SU-DHL-6 (cell line): ENCODE measurements around the gene COL25A1.

Experiments used
- H2AFZ ChIP-seq: fragments of 200-600 bp; sonication (generic); 2 replicates; pipeline ENCODE4 v1.6.1; 2014; ENCODE audit warnings: low read depth, mild to moderate bottlenecking, moderate library complexity, mixed read lengths, antibody characterized with exemption, low read length; ENCODE audit not compliant: severe bottlenecking
- H3F3A ChIP-seq: fragments of 200-600 bp; shearing (Covaris generic); 2 replicates; pipeline ENCODE4 v1.6.0; 2016; ENCODE audit warnings: antibody characterized with exemption, mild to moderate bottlenecking; ENCODE audit not compliant: insufficient read depth
- H3K27ac ChIP-seq: fragments of 200-600 bp; sonication (generic); 2 replicates; pipeline ENCODE4 v1.5.1; 2016; ENCODE audit warnings: low read depth, mild to moderate bottlenecking, low read length, moderate library complexity, mixed read lengths
- H3K27me3 ChIP-seq: fragments of 200-600 bp; sonication (generic), shearing (Covaris generic); 2 replicates; pipeline ENCODE4 v1.6.0; 2014; ENCODE audit warnings: mild to moderate bottlenecking, low read length
- H3K36me3 ChIP-seq: fragments of 200-600 bp; sonication (generic); 2 replicates; pipeline ENCODE4 v1.6.1; 2014; ENCODE audit warnings: mild to moderate bottlenecking, low read length, mixed read lengths
- H3K4me2 ChIP-seq: fragments of 300-600, 200-600 bp; shearing (Covaris generic), sonication (generic); 2 replicates; pipeline ENCODE4 v1.6.0; 2014; ENCODE audit warnings: low read length, low read depth, mild to moderate bottlenecking; ENCODE audit not compliant: poor library complexity, severe bottlenecking
- H3K4me3 ChIP-seq: fragments of 200-600 bp; sonication (generic); 2 replicates; pipeline ENCODE4 v1.5.1; 2014; ENCODE audit warnings: antibody characterized with exemption, low read length, mild to moderate bottlenecking, mixed read lengths; ENCODE audit not compliant: insufficient read depth, poor library complexity, severe bottlenecking
- H3K79me2 ChIP-seq: fragments of 200-600 bp; sonication (generic); 2 replicates; pipeline ENCODE4 v1.6.1; 2014; ENCODE audit warnings: mild to moderate bottlenecking, low read length, moderate library complexity; ENCODE audit not compliant: insufficient read depth
- H3K9ac ChIP-seq: fragments of 200-600 bp; sonication (generic); 2 replicates; pipeline ENCODE4 v1.7.0; 2014; ENCODE audit warnings: mild to moderate bottlenecking, low read length
- H3K9me2 ChIP-seq: fragments of 200-600 bp; sonication (generic); replicated peaks from 2 replicates; pipeline ENCODE4 v1.6.1; 2014; ENCODE audit warnings: low read length; ENCODE audit not compliant: insufficient read depth
- H3K9me3 ChIP-seq: fragments of 200-600 bp; sonication (generic); 2 replicates; pipeline ENCODE4 v1.6.1; 2014; ENCODE audit warnings: low read length, mixed read lengths; ENCODE audit not compliant: insufficient read depth
- H4K20me1 ChIP-seq: fragments of 200-600 bp; sonication (generic); 2 replicates; pipeline ENCODE4 v1.6.1; 2014; ENCODE audit warnings: low read depth, mild to moderate bottlenecking, antibody characterized with exemption, low read length, moderate library complexity, mixed read lengths
- CTCF ChIP-seq: fragments of 200-600 bp; sonication (generic); IDR thresholded peaks from one replicate; pipeline ENCODE4 v1.5.1; 2017; ENCODE audit warnings: antibody characterized with exemption, mild to moderate bottlenecking, low read length, moderate library complexity; ENCODE audit not compliant: insufficient read depth, poor library complexity, severe bottlenecking
- EZH2phosphoT487 ChIP-seq: fragments of 200-600 bp; sonication (generic), shearing (Covaris generic); conservative IDR thresholded peaks from 2 replicates; pipeline ENCODE4 v1.6.1; 2018; ENCODE audit warnings: mild to moderate bottlenecking, antibody characterized with exemption, low read length, moderate library complexity, mixed read lengths

The COL25A1 gene

DNA sequence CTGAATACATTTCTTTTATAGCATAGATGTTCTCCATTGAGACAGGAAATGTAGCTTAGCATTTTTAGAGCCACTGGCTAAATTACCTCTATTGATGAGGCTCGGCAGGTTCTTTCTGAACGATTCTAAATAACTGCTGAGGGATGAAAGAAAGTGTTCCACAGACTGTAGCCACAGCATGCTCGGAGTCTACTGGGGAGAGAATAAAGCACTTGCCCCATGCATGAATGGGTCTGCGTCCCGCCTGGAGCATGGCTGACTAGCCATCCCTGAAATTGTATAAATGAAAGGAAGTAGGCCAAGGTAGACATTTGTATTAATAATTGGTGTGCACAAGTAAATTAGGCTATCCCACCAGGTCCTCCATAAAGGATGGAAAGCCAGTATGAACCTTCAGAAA is 269.8 kb downstream of the COL25A1 start:
- TF ChIP-seq EZH2phosphoT487: no peak
- no peak for TF ChIP-seq CTCF
- Histone ChIP-seq H3K79me2 (no peaks in the 10 kb centered on the region), H3K9ac (no peak overlapping the region), H3K9me3 (no peaks in the 10 kb centered on the region), H3K36me3 (no peaks in the 10 kb centered on the region), H3K4me2 (no peak overlapping the region), H3K9me2 (no peaks in the 10 kb centered on the region), H3K4me3 (no peak overlapping the region), H3K27me3 (no peaks in the 10 kb centered on the region), H4K20me1 (no peaks in the 10 kb centered on the region), H2AFZ (no peak overlapping the region), H3K27ac (no peak overlapping the region), H3F3A (no peaks in the 10 kb centered on the region)

DNA sequence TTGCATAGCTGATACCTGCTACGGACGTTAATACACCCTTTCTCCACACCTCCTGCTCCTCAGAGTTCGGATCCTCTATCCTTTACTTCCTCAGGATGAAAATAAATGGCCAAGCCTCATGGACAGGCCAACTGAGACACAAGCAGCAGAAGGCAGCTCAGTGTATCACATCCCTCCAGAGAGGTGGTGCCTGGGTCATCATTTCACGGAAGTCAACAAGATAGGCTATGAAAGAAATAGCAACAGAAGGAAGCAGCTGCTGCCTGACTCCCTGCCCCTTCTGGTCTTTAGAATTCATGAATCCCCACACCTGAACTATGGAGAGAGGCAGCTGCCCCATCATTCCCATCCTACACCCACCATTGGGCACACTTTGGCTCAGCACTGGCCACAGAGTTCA is 272.5 kb downstream of the COL25A1 start:
- H3K36me3 ChIP-seq: no peaks in the 10 kb centered on the region
- no peak overlapping the region for H3K27ac ChIP-seq
- no peaks in the 10 kb centered on the region for H3K27me3 ChIP-seq
- no peaks in the 10 kb centered on the region for H3F3A ChIP-seq
- TF ChIP-seq CTCF: no peak
- TF ChIP-seq EZH2phosphoT487: no peak
- no peaks in the 10 kb centered on the region for H3K9me3 ChIP-seq
- no peaks in the 10 kb centered on the region for H4K20me1 ChIP-seq
- H2AFZ ChIP-seq: no peak overlapping the region
- H3K79me2 ChIP-seq: no peaks in the 10 kb centered on the region
- no peak overlapping the region for H3K4me3 ChIP-seq
- H3K9ac ChIP-seq: no peak overlapping the region
- H3K4me2 ChIP-seq: no peak overlapping the region
- no peaks in the 10 kb centered on the region for H3K9me2 ChIP-seq

DNA sequence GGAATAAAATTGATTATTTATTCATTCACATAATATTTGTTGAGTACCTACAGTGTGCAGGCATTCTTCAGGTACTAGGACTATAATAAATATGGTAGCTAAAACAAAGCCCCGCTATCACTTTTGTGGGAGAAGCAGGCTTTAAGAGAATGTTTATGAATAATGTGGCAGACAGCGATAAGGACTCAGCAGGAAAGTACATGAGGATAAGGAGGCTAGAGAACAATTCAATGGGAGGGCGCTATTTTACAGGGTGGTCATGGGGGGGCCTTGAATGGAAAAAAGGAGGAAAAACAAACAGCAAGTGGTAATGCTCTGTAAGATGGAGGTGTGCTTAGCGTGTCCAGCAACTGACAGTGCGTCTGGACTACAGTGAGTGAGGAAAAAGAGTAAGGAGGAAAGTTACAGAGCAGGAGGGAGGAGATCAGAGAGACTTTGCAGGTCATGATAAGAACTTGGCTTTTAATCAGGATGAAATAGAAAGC is 275.4 kb downstream of the COL25A1 start:
- H3K79me2 ChIP-seq: no peaks in the 10 kb centered on the region
- no peak for TF ChIP-seq CTCF
- no peak for TF ChIP-seq EZH2phosphoT487
- H3K4me2 ChIP-seq: no peak overlapping the region
- H3K27ac ChIP-seq: no peak overlapping the region
- H3K27me3 ChIP-seq: no peaks in the 10 kb centered on the region
- H3K4me3 ChIP-seq: no peak overlapping the region
- no peaks in the 10 kb centered on the region for H3K36me3 ChIP-seq
- no peaks in the 10 kb centered on the region for H4K20me1 ChIP-seq
- no peak overlapping the region for H2AFZ ChIP-seq
- no peaks in the 10 kb centered on the region for H3K9me3 ChIP-seq
- H3K9me2 ChIP-seq: no peaks in the 10 kb centered on the region
- no peaks in the 10 kb centered on the region for H3F3A ChIP-seq
- H3K9ac ChIP-seq: no peak overlapping the region

- Histone ChIP-seq H3K27ac (no peak overlapping the region), H3K4me3 (no peak overlapping the region), H3K9me2 (no peaks in the 10 kb centered on the region), H2AFZ (no peak overlapping the region), H3K4me2 (no peak overlapping the region), H3F3A (no peaks in the 10 kb centered on the region), H3K9ac (no peak overlapping the region), H3K36me3 (no peaks in the 10 kb centered on the region), H4K20me1 (no peaks in the 10 kb centered on the region), H3K9me3 (no peaks in the 10 kb centered on the region), H3K79me2 (no peaks in the 10 kb centered on the region), H3K27me3 (no peaks in the 10 kb centered on the region)
- no peak for TF ChIP-seq EZH2phosphoT487
Observed at GRCh38 chr4:109026588-109026987, 275.9 kb downstream of the COL25A1 start.
